Caco-2 (cell line): ENCODE data around the gene ALDH1A2. TPM values are rescaled to one million over a fixed set of nuclear protein-coding genes. Genes with fewer than 3 reads are reported as not detected.

Source experiments
- BruUV-seq: library from RNA; stranded (reverse); fragments of 400-500 nt; replicated peaks from 2 replicates; lab custom pipeline; 2021; lab: Mats Ljungman, UMichigan
- CTCF ChIA-PET: fragments of 300-600 bp; sonication (Branson Sonifier 250); formaldehyde crosslinking; loops from one replicate; lab custom pipeline; 2022; ENCODE audit warnings: antibody characterized with exemption; lab: Charles Lee
- POLR2A ChIA-PET: fragments of 300-600 bp; sonication (Branson Sonifier 250); formaldehyde crosslinking; loops from one replicate; lab custom pipeline; 2022; ENCODE audit warnings: antibody characterized with exemption; lab: Charles Lee
- DNase-seq, 2 experiments: peaks; one replicate each; pipeline versions ENCODE4 v3.0.0 to v3.0.0-alpha.2; 2020 to 2022
- H3K27me3 ChIP-seq: replicated peaks from 2 replicates; pipeline ENCODE4 v1.6.0; 2011; ENCODE audit warnings: low read length; ENCODE audit not compliant: control insufficient read depth, insufficient read depth
- H3K36me3 ChIP-seq: 2 replicates; pipeline ENCODE4 v1.5.1; 2011; ENCODE audit warnings: low read length; ENCODE audit not compliant: control insufficient read depth, insufficient read depth
- H3K4me1 ChIP-seq: fragments of 250-450 bp; sonication (Bioruptor Pico); 2 replicates; pipeline ENCODE4 v1.5.1; 2020; ENCODE audit warnings: mild to moderate bottlenecking
- H3K4me3 ChIP-seq: 2 replicates; pipeline ENCODE4 v1.5.1; 2011; ENCODE audit warnings: low read depth, mild to moderate bottlenecking, control low read depth, low read length
- H3K9me3 ChIP-seq: fragments of 250-450 bp; sonication (Bioruptor Pico); 2 replicates; pipeline ENCODE4 v1.5.1; 2020; ENCODE audit warnings: mild to moderate bottlenecking, moderate library complexity
- H3K27ac Mint-ChIP-seq: one replicate; pipeline ENCODE4 v1.8.0; 2022; ENCODE audit warnings: mixed read lengths; ENCODE audit not compliant: unreplicated experiment
- H3K27me3 Mint-ChIP-seq: one replicate; pipeline ENCODE4 v1.8.0; 2022; ENCODE audit warnings: mixed read lengths; ENCODE audit not compliant: insufficient read depth, unreplicated experiment
- H3K36me3 Mint-ChIP-seq: one replicate; pipeline ENCODE4 v1.8.0; 2022; ENCODE audit warnings: mild to moderate bottlenecking, mixed read lengths; ENCODE audit not compliant: insufficient read depth, unreplicated experiment
- H3K4me1 Mint-ChIP-seq: one replicate; pipeline ENCODE4 v1.8.0; 2022; ENCODE audit warnings: low read depth, mixed read lengths; ENCODE audit not compliant: unreplicated experiment
- H3K4me3 Mint-ChIP-seq: one replicate; pipeline ENCODE4 v1.8.0; 2022; ENCODE audit warnings: mild to moderate bottlenecking, moderate library complexity, mixed read lengths; ENCODE audit not compliant: unreplicated experiment
- H3K9me3 Mint-ChIP-seq: one replicate; pipeline ENCODE4 v1.8.0; 2022; ENCODE audit warnings: mixed read lengths; ENCODE audit not compliant: unreplicated experiment
- CTCF ChIP-seq, 2 experiments: fragments of 200-600 bp in 1 of 2; IDR thresholded peaks; 1 replicate in 1 of 2; 2 replicates in 1 of 2; pipeline versions ENCODE4 v1.5.1 to v1.8.0; 2011 to 2022; ENCODE audit warnings: antibody characterized with exemption in 1 of 2, control low read depth in 1 of 2, inconsistent platforms in 1 of 2, low read depth in 1 of 2, low read length in 1 of 2, mild to moderate bottlenecking in 1 of 2, moderate library complexity in 1 of 2; ENCODE audit not compliant: insufficient read depth in 1 of 2, severe bottlenecking in 1 of 2, unreplicated experiment in 1 of 2
- intact Hi-C: fragments of 100-400 bp; cut with micrococcal nuclease; formaldehyde crosslinking; loops from one replicate; pipeline ENCODE4 v1.10.0; 2022; ENCODE audit not compliant: unreplicated experiment
- total RNA-seq: library from RNA; stranded (reverse); gene quantifications from 2 replicates; pipeline ENCODE4 v1.2.3, GENCODE V29; 2022

The ALDH1A2 gene
- total RNA-seq, 1 experiment from 2014 or later = 0.61 TPM

- Mint-ChIP-seq H3K27ac (no peak overlapping the region), H3K4me1 (no peaks in the 10 kb centered on the region), H3K4me3 (no peak overlapping the region), H3K36me3 (no peaks in the 10 kb centered on the region), H3K27me3 (peaks cover 16% of the 10 kb centered on the region), H3K9me3 (no peaks in the 10 kb centered on the region)
- no peaks in the 10 kb centered on the region for H3K27me3 ChIP-seq
- intact Hi-C loops = loop anchor here (1.0 to 2.0 kb wide), 2 partner anchors 23 to 139 kb away; no protein-coding TSS in a partner anchor
- ChIA-PET CTCF (no interaction called here), POLR2A (no interaction called here)
- DNase-seq = peak in 1 of 2 experiments; percentile 41
- no peak overlapping the region for H3K4me3 ChIP-seq
- BruUV-seq = no TSS peak
- no peaks in the 10 kb centered on the region; the same call in 1 of the 2 replicates for H3K4me1 ChIP-seq
- TF ChIP-seq CTCF (IDR thresholded peaks at IDR 0.05; ENCODE audit: insufficient read depth in 1 of 2, low read depth in 1 of 2, low read length in 1 of 2, severe bottlenecking in 1 of 2, unreplicated experiment in 1 of 2) = peak; percentile 45 to 65
- no peaks in the 10 kb centered on the region for H3K36me3 ChIP-seq
- H3K9me3 ChIP-seq = no peaks in the 10 kb centered on the region
Measured at GRCh38 chr15:58043192-58043903, 22.2 kb downstream of the ALDH1A2 start.

- CTCF ChIA-PET = no interaction called here
- intact Hi-C loops = loop anchor here (2.0 kb wide), 1 partner anchor 25 kb away; no protein-coding TSS in a partner anchor
Measured at GRCh38 chr15:58042006-58042405, 23.5 kb downstream of the ALDH1A2 start.

GRCh38 chr15:58040150-58040549 lies 25.4 kb downstream of the ALDH1A2 start:
- no peaks in the 10 kb centered on the region for H3K9me3 Mint-ChIP-seq
- no peaks in the 10 kb centered on the region; the same call in 1 of the 2 replicates for H3K4me1 ChIP-seq
- BruUV-seq = no TSS peak
- H3K9me3 ChIP-seq = no peaks in the 10 kb centered on the region
- no peak overlapping the region for H3K27ac Mint-ChIP-seq
- H3K27me3 ChIP-seq = no peaks in the 10 kb centered on the region
- no peak for TF ChIP-seq CTCF (IDR thresholded peaks at IDR 0.05; ENCODE audit: insufficient read depth in 1 of 2, low read depth in 1 of 2, low read length in 1 of 2, severe bottlenecking in 1 of 2, unreplicated experiment in 1 of 2)
- no peaks in the 10 kb centered on the region for H3K36me3 Mint-ChIP-seq
- H3K4me3 ChIP-seq = no peak overlapping the region
- no peak for DNase-seq
- ChIA-PET CTCF (no interaction called here), POLR2A (no interaction called here)
- no peak overlapping the region for H3K4me3 Mint-ChIP-seq
- intact Hi-C loops = no loop called here
- no peaks in the 10 kb centered on the region for H3K4me1 Mint-ChIP-seq
- H3K36me3 ChIP-seq = no peaks in the 10 kb centered on the region
- H3K27me3 Mint-ChIP-seq = peaks cover 16% of the 10 kb centered on the region

More at GRCh38 chr15:58042006-58042405, 23.5 kb downstream of the ALDH1A2 start:
- BruUV-seq = no TSS peak
- Histone ChIP-seq H3K27me3 (no peaks in the 10 kb centered on the region), H3K4me1 (no peaks in the 10 kb centered on the region; the same call in 1 of the 2 replicates), H3K36me3 (no peaks in the 10 kb centered on the region), H3K4me3 (no peak overlapping the region), H3K9me3 (no peaks in the 10 kb centered on the region)
- Mint-ChIP-seq H3K27ac (no peak overlapping the region), H3K36me3 (no peaks in the 10 kb centered on the region), H3K9me3 (no peaks in the 10 kb centered on the region), H3K27me3 (peaks cover 16% of the 10 kb centered on the region), H3K4me3 (no peak overlapping the region), H3K4me1 (no peaks in the 10 kb centered on the region)
- DNase-seq = no peak
- no peak for TF ChIP-seq CTCF (IDR thresholded peaks at IDR 0.05; ENCODE audit: insufficient read depth in 1 of 2, low read depth in 1 of 2, low read length in 1 of 2, severe bottlenecking in 1 of 2, unreplicated experiment in 1 of 2)
- POLR2A ChIA-PET = no interaction called here
